Head of caudate nucleus (tissue), 42 donors: Measurements from ENCODE around the gene TMEM212.
"Not testable (repeated sequence)": the region's sequence is repeated elsewhere in the genome, so short reads cannot be mapped to it uniquely, and the experiment has no call there.

Source experiments
- DNase-seq, 42 donors: peaks; one replicate each; pipeline versions ENCODE4 v3.0.0 to v3.0.0-alpha.2; 2020 to 2021; ENCODE audit warnings: mixed read lengths in 7 of 42
- intact Hi-C: fragments of 100-400 bp; cut with DNase I; formaldehyde crosslinking; loops from one replicate; pipeline ENCODE4 v1.15.0; 2022

Gene TMEM212

DNA sequence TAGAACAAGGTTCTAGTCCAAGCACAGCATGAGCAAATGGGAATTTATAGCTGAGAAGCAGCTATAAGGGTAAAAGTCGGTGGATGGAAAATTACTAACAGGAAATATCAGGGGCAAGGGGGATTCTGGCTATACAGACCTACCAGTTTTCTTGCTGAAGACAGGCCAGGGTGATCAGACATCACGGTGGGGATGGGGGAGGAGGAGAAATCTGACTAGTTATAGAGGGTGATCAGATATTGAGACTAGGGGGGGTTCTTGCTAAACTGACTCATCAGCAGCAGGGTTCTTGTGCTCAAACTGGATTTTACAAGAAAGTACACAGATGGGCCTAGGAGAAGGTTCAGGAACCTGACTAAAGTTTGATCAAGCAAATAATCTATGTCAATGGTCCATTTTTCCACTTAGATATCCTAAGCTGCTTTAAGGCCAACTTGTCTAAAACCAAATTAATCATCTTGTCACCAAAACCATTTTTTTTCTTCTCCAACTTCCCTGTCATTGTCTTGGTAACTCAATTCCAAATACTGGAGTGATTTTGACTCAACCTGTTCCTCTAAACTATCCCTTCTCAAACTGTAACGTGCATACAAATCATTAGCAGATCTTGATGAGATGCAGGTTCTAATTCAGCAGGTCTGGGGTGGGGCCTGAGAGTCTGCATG is 4.6 kb downstream of the TMEM212 start:
- intact Hi-C loops = no loop called here
- DNase-seq = no peak

DNA sequence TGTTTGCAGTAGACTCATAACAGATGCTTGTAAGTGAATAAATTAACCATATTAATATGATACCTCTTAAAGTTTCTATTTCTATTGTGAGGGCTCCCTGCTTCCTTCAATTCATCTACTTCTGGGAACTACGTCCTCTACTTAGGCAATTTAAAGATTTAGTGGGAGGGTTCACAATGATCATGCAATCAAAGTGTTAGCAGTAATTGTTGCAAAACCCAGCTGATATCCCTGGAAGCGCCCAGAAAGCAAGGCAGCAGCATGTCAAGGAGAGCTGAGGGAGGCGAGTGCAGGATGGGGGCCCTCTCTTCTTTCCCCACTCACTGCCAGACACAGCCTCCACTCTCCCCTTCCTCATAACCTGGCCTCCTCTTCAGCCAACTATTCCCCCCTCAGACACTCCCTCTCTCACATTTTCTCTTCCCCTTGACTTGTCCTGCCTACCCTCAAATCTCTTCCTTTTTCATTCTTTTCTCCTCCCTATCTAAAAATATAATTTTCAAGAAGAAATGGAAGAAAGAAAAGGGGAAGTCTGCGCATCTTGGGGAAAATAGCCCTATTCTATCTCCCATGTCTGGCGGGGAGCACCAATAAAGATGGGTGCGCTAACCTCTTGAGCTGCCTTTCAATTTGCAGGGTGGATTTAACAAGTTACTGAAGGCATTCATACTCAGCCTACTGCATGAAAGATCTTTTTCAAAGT is 6.6 kb downstream of the TMEM212 start:
- intact Hi-C loops = no loop called here

DNA sequence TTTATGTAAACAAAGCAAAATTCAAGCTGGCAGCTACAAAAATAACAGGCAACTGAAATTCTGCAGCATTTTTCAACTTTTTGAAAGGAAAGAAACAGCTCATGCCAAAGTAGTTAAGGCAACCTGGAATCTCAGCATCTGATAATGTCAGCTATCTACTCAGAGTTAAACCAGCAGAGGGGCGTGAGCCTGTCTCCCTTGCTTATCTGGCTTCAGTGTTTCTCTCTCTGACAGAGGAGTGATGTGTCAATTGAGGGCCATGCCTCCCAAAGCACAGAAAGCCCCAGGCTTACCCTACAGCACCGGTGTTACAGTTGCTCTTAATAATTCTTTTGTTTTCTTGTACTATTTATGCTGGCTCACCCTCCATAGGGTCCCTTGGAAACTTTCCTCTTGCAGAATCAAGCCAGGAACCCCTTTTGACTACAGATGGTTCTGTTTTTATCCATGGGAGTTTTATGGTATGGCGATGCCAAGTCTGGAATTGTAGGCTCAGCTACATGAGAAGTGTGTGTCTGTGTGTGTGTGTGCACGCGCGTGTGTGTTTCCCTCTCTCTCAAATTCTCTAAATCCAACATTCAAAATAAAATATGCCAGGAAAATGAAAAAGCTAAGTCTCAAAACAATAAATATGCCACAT is 7.3 kb downstream of the TMEM212 start:
- DNase-seq = no peak
- intact Hi-C loops = no loop called here

More for the DNA sequence above, 6.6 kb downstream of the TMEM212 start:
- DNase-seq = no peak

DNA sequence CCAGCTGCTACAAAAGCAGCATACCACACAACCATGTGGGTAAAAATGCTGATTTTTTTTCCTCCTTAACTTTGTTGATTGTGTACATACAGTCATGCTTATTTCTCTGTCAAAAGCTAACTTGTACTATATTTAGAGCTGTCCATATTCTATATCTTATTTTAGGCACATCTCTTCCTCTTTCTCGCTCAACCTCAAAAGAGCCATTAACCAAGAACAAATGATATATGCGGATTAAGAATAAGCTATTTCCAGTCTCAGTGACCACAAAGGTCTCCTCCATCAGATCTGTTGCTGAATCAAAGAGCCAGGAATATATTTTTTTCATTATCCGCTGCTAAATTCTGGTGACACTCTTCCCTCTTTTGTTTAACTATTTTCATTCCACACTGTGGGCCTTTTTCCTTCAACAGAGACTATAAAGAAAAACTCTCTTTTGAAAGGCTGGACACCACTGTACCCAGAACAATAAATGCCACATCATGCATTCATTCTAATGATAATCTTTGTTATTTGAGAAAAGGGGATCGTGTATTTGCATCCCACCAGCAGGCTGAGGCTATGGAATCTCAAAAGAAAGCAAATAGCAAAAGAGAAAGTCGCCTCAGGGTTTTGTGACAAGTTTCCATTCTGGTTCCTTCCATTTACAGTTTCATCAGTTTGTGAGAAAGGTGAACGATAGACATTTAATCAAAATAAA is 8.0 kb downstream of the TMEM212 start:
- intact Hi-C loops = no loop called here
- no peak for DNase-seq

DNA sequence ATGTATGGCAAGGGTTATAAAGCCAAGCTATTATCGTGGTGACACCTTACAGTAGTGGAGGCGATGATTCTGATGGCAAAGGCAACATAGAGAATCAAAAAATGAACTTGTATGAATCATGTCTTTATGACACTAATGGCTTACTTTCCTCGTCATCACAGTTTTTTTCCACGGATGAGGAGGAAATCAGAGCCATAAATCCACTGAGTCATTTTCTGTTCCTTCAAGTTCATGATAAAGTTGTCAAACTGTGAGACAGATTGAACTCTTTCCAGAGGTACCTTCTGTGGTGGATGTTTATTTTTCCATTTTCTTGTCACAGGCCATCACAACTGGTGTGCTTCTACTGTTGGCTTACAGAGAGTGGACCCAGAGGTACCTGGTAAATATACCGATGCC is 8.5 kb downstream of the TMEM212 start:
- intact Hi-C loops = no loop called here

DNA sequence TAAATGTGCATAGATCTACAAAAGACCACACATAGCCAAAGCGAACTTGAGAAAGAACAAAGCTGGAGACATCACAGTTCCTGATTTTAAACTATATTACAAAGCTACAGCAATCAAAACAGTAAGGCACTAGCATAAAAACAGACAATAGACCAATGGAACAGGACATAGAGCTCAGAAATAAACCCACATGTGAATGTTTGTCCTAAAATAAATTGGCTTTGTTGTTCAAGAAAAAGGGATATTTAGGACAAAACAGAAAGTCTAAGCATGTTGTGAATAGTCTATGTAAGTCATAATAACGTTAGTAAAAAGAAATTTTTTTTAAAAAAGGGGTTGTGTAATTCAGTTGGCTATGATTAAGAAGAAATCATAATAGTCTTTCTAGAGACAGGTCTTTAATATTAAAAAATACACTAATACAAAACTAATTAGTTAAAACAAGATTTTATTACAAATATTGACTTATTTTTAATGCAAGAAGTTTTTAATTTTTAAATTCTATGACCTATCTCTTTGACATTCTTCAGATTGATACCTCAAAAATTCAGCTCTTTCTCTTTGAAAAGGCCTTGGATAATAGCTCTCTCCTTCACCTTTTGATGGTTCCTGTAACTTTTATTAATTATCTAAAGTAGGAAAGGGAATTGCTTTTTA is 11.6 kb downstream of the TMEM212 start:
- intact Hi-C loops = no loop called here
- DNase-seq = no peak

More for the DNA sequence above, 8.5 kb downstream of the TMEM212 start:
- peak in 4 of 42 donors; percentile 13 to 44 (median 34) for DNase-seq

DNA sequence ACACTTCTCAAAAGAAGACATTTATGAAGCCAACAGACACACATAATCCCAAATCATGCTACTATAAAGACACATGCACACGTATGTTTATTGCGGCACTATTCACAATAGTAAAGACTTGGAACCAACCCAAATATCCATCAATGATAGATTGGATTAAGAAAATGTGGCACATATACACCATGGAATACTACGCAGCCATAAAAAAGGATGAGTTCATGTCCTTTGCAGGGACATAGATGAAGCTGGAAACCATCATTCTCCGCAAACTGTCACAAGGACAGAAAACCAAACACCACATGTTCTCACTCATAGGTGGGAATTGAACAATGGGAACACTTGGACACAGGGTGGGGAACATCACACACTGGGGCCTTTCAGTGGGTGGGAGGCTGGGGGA is 15.6 kb downstream of the TMEM212 start:
- intact Hi-C loops, DNase-seq: not testable (repeated sequence)

DNA sequence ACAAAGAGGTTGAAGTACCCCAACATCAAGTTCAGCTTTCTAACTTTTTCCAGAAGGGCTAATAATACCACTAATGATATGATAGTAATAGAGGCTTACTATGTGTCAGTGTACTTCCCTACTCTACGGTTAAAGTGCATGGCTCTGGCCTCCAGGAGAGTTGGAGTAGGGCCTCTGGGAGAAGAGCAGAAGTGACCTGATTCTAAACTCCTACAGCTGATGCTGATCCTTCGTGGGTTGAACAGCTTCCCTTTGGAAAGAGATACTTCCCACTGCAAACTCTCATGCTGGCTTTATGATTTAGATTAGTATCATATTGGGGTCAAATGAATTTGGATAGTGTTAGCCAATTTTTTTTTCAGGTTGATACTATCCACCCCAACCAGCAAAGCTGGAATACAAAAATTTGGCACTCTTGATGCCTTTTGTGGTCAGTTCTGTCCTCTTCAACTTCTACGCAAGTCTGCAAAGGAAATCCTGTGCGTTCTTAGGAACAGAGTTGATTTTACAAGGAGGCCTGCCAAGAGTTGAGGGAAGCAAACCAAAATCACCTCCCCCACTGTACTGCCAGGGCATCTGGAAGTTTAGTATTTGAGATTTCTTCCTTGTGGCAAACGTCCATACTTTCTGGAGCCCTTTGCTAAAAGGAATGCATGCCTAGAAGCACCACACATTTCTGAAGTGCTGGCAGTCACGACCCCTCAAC is 17.8 kb downstream of the TMEM212 start:
- DNase-seq = no peak
- intact Hi-C loops = no loop called here

DNA sequence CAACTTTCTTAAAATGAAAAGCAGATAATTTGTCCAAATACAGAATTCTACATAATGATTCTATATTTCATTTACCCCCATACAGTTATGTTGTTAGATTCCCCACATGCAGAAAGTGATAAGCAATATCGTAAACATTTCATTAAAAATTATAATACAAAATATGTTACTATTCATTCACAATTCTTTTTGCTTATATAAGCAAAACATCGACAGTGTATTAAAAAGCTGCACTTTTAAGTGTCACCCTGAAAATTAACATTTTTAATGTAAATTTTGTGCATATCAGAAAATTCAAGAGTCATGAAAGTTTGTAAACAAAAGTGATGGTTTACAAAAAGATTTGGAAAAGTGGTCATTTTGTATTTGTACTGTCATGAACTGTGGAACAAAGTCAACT is 19.2 kb downstream of the TMEM212 start:
- intact Hi-C loops = no loop called here
- no peak for DNase-seq

DNA sequence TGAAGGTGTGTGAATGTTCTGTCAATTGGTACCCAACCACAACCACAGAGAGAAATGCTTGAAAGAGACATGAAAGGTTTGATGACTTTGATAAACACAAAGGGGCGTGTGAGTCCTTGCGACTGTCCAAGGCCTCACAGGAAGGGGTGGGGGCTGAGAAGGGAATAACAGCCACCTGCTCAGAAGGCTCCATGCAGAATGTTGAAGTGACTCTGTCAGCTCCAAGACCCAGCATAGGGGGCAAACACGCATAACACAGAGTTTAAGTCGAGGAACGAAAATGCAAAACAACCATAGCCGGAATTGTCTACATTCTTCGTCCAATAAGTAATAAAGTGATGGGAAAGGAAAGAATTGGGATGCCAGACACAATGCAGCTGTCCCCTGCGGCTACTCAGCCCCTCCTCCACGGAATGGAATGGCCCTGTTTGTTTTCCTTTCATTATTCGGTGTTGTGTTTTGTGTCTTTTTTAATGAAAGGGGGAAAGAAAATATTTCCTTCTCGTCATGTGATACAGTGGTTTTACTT is 19.9 kb downstream of the TMEM212 start:
- intact Hi-C loops = no loop called here
- no peak for DNase-seq

DNA sequence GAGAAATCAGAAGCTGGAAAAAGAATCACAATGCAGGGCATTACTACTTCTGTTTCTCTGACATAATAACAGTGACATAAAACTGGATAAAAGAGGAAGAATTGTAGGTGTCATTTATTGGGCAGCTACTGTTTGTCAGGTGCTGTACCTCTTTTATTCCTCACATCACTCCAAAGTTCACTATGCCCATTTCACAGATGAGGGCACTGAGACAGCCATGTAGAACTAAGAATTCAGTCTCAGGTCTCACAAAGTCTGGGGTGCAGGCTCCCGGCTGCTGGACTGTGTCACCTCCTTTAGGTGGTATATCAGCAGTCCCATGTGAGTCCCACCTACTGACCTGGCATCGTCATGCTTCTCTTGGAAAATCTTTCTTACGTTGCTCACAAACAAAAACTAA is 20.8 kb downstream of the TMEM212 start:
- intact Hi-C loops = no loop called here

DNA sequence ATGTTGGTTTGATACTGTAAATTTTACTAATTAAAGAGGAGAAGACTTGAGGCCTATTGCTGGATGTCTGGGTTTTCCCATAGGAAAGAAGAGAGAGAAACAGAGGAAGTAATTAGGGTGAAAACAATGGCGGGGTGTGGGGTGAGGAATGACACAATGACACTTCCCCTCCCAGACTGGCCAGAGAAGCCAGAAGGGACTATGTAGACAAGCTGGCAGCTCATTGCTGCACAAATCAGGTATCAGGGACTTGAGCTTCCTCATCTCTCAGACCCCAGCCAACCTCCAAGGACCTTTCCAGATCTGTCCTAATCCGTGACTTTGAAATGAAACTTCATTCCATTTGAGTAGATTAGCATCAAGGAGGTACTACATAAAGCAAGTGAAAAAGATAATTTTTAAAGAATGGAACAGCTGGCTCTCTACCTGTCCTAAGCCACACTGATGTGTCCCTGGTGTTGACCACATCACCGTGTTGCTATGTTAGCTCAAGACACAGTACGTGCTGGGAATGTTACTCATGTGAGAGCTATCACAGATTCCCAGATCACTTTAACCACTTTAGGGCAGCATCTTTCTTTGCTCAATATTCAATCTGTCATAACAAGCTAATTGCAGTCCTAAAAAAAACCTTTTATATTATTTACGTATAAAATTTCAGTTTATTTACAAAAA is 22.2 kb downstream of the TMEM212 start:
- intact Hi-C loops = no loop called here
- no peak for DNase-seq

More for the DNA sequence above, 20.8 kb downstream of the TMEM212 start:
- no peak for DNase-seq

DNA sequence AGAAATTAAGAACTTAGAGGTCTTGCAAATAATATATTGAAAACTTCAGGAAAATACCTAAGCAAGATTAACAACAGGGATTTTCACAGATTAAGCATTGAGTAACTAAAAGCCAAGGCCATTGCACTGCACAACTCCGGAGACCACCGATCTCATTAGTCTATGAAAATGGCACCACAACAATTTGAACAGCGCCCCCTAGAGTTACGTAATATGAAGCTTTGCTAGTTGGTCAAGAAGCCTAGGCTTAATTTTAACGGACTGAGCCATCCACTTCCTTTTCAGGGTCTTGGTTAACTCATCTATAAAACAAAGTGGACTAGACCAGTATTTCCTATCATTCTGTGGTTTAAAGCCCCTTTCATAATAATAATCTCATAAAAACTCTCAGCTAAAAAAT is 24.8 kb downstream of the TMEM212 start:
- no peak for DNase-seq
- intact Hi-C loops = no loop called here

DNA sequence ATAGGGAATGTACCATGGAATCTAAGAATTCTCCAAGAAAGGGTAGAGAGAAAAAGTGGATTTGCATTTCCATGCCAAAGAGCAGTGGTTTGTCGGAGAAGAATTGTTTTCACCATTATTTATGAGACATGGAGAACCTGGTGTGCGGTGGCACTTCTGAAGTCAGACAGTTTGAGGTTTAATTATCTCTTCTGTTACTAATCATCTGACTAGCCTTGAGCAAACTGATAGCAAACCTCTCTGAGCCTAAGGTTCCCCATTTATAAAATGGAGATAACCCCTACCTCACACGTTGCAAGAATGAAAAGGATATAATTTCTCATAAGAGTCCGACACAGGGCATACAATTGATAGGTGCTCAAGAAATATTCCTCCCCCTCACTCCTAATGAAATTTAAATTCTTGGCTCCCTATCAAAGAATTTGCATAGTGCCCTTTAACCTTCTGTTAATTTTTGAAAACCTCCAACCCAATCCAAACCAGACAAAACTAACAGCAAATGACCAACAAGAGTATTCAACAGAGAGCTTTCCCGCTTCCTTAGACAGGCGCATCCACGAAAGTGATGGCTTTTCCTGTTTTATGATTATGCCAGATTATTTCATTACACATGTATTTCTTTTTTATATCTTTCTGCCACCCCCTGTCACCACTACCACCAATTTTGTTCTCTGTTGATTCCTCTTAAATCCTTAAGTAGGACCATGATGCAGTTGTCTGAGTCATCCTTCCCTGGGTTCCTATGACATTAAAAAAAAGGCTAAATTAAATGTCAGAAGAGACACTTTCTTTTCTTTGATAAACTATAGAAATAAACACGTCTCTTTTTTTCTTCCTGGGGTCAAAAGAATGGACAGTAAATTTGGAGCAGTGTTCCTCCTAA is 28.5 kb downstream of the TMEM212 start:
- intact Hi-C loops = no loop called here
- no peak for DNase-seq

DNA sequence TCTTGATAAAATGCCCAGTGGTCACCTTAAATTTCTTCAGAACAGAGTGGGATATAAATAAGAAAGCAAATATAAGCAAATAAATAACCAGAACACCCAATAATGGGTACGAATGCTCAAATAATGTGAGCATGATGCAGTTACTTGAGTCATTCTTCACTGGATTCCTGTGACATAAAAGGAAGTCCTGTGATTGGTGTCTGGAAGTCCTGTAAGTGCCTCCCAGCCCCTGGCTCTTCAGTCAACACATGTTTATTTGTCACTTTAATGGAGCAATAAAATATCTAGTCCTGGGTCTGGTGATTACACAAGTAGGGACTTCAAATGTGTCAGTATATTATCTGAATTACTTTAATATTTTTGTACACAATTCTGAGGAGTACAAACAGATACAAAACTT is 30.4 kb downstream of the TMEM212 start:
- intact Hi-C loops = no loop called here
- DNase-seq = no peak

DNA sequence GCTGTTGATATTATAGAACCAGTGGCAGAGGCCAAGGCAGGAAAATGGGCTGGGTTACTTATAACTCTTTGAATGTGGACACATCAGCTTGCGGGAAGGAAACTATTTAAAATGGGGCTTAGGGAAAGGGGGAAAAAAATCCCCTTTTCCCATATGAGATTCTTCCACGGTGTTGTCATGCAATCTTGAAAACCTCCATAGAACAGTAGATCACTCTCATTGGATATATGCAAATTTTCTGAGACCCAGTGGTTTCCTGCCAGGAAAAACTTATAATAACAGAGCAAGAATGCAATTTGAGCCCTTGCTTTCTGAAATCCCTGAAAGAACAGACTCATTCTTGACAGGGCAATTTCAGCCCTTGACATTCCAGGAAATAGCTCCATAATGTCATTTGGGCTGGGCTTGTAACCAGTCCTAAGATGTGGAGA is 31.1 kb downstream of the TMEM212 start:
- intact Hi-C loops = no loop called here
- DNase-seq = no peak

DNA sequence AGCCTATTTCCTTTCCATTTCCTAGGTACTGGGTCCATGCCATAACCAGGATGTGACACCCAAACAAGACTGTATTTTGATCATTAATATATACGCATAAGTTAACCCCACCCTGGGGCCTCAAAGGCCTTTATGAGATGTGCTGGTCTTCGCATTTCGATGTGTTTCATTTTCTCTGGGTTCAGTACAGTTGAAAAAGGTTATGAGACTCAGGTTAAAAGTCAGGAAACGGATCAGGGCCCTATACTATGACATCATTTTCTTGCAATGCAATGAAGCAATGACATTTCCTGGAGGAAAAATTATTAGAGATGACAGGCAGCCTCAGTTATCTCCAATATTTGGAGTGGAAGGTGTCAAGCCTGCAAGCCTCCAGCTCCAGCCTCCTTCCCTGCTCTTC is 31.7 kb downstream of the TMEM212 start:
- intact Hi-C loops = no loop called here
- DNase-seq = no peak
